GM23338 (cell line): ENCODE measurements around the gene TMEM178A.

ENCODE experiments used
- CTCF ChIP-seq, 2 experiments: fragments of 200-600 bp in 1 of 2; sonication (generic) in 1 of 2; conservative IDR thresholded peaks; 2 replicates each; pipeline versions ENCODE4 v1.5.1 to v1.6.1; 2016 to 2017; ENCODE audit warnings: antibody characterized with exemption in 2 of 2, low read depth in 2 of 2, mild to moderate bottlenecking in 2 of 2, moderate library complexity in 1 of 2
- ETS1 ChIP-seq: IDR thresholded peaks from 2 replicates; pipeline ENCODE4 v1.6.1; 2016; ENCODE audit warnings: antibody characterized with exemption
- EZH2 ChIP-seq: fragments of 200-600 bp; sonication (generic); IDR thresholded peaks from one replicate; pipeline ENCODE4 v1.8.0; 2017; ENCODE audit warnings: antibody characterized with exemption, mild to moderate bottlenecking, low read depth; ENCODE audit not compliant: unreplicated experiment
- EZH2phosphoT487 ChIP-seq: fragments of 200-600 bp; sonication (generic); IDR thresholded peaks from one replicate; pipeline ENCODE4 v1.8.1; 2018; ENCODE audit warnings: antibody characterized with exemption; ENCODE audit not compliant: unreplicated experiment
- POLR2AphosphoS5 ChIP-seq: IDR thresholded peaks from 2 replicates; pipeline ENCODE4 v1.6.1; 2016; ENCODE audit warnings: antibody characterized with exemption, low read depth
- REST ChIP-seq: IDR thresholded peaks from one replicate; pipeline ENCODE4 v1.6.1; 2018; ENCODE audit warnings: antibody characterized with exemption; ENCODE audit not compliant: unreplicated experiment

- TF ChIP-seq EZH2phosphoT487 (no peak), EZH2 (no peak), CTCF (conservative IDR thresholded peaks at IDR 0.05; ENCODE audit: low read depth in 2 of 2) (no peak), ETS1 (no peak), POLR2AphosphoS5 (no peak), REST (no peak)
Observed at GRCh38 chr2:39678170-39678569, 12.5 kb downstream of the TMEM178A start.
